CD4-positive, alpha-beta T cell treated with Interleukin-15 for 4 hours (primary cell): Measurements from ENCODE around the gene PRR5.

Experiments
- DNase-seq: peaks from one replicate; pipeline ENCODE4 v3.0.0-alpha.2; 2020; ENCODE audit warnings: low spot score

The PRR5 gene

DNA sequence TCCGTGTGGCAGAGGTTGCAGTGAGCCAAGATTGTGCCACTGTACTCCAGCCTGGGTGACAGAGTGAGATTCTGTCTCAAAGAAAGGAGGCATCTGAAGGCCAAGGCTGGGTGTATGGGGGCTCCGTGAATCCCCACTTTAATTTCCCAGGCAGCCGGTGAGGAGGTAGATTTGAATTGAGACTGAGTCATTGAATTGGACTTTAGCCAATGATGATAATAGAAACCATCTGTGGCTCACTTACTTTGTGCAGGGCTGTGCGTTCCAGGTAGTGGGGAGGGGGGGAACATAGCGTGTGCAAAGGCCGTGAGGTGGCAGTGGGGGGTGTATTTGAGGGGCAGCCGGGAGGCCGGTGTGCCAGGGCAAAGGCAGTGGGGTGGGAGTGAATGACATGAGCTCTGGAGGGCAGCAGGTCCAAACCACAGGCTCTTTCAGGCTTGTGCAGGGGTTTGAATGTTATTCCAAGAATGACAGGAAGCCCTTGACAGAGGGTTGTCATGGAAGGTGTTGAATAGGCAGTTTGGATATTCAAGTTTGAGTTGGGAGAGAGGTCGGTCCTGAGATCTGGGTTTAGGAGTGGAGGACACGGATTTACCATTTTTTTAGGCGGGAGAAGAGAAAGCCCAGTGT lies 56.5 kb downstream of the PRR5 start:
- no peak for DNase-seq

- no peak for DNase-seq
Observed at GRCh38 chr22:44759001-44759400, 57.0 kb downstream of the PRR5 start.

- no peak for DNase-seq
Observed at GRCh38 chr22:44759430-44760310, 57.7 kb downstream of the PRR5 start.

DNA sequence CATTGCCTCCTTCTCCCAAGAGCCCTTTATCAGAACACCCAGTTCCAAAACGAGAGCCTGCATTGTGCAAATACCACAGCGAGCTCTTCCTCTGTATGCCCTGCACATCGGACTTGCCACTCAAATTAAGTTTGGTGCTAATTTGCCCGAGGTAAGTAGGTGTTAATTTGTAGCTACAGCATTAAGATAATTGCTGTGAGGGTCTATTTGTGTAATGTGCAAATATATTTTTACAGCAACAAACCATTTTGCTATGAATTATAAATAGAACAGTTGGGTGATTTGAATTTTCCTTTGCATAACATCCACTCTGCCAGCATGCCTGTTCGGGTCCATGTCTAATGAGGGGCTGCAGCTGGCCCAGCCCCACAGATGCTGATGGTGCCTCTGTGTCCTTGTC lies 58.5 kb downstream of the PRR5 start:
- no peak for DNase-seq

DNA sequence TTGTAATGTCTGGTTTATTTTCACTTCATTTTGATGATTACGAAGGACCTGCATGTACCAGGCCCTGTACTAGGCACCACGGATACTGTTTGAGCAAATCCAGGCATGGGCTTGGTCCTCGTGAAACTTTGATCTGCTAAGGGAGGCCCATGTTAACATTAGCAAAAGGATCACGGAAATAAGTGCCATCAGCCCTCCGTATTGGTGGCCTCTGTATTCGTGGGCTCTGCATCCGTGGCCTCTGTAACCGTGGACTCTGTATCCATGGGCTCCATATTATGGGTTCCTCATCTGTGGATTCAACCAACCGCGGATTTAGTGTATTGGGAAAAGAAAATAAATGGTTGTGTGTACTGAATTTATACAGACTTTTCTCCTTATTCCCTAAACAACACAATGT lies 59.0 kb downstream of the PRR5 start:
- no peak for DNase-seq

DNA sequence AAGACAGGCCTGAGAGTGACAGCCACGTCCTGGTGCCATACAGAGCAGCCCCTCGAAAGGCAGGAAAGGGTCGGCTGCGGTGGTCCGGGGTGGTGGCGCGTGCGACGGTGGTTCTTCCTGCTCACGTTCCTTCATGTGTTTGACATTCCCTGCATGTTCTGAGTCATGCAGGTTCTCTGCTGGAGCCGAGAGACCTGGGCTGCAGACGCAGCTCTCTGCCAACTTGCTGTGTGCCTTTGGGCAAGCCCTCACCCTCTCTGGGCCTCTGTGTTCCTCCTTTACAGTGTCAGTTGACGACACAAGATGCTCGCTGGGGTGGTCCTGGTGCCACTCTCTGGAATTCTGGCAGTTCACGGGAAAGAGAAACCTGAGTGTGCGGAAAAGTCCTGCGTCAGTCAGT lies 62.4 kb downstream of the PRR5 start:
- DNase-seq, result no peak

DNA sequence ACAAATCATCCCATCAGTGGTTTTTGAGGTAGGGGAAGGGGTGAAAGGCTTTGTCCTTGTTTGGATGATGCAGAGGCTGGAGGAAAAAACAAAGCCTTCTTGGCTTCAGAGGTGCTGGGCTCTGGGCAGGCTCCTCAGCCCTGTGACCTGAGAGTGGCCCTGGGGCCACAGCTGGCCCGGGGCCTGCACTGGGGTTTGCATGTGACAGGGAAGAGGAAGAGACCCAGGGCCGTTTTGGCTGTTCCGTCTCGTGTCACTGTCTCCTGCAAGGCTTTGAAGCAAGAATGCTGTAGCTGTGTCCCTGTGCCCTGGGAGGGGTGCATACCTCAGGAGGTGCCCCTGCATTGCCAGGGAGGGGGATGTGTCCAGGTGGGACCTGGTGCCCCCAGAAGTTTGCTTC lies 63.0 kb downstream of the PRR5 start:
- no peak for DNase-seq

GRCh38 chr22:44765571-44766285 lies 63.7 kb downstream of the PRR5 start:
- DNase-seq, result no peak

- DNase-seq, result no peak
Observed at GRCh38 chr22:44773082-44773481, 71.1 kb downstream of the PRR5 start.

DNA sequence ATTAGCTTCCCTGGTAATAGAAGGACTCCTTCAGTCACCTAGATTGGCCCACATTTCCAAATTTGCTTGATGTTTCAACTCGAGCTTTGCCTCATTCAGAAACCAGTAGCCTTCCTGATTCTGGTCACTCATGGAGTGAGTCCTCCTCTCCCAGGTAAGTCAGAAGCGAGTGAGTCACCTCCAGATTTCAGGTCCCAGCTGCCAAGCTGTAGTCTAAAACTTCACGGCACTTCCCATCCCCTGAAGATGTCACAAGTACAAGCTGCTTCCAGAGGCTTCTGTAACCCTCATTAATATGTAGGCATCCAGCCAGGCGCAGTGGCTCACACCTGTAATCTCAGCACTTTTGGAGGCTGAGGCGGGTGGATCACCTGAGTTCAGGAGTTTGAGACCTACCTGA lies 73.9 kb downstream of the PRR5 start:
- DNase-seq, result no peak

DNA sequence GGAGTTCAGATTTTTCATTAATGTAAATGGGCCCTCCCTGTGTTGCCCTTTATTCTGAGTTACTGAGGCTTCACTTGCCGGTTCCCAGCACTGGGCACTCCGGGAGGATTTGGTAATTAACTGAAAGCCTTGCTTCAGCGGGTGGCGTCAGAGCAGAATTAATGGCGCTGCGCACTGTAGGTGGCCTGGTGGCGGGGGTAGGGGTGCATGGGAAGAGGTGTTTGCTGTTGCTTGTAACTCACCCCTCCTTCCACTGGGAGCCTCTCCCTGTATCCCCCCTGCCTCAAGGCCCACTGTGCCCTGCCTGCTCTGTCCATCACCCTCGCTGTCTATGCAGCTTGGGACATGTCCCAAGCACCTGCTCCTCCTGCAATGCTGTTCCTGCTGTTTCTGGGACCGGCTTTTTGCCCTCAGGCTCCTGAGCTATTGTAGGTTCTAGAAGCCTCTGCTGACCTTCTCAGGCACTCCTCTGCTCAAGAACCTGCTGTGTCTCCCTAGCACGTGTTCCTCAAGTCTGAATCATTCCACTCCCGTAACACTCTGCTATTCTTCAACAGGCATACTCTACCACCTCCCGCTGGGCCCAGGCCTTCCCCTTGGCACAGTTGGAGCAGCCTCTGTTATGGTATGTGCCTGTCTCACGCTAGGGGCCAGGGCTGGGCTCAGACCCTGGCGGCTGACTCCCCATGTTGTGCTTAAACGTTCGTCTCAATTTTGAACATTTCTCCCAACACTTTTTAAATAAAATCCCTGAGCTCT lies 74.8 kb downstream of the PRR5 start:
- no peak for DNase-seq

DNA sequence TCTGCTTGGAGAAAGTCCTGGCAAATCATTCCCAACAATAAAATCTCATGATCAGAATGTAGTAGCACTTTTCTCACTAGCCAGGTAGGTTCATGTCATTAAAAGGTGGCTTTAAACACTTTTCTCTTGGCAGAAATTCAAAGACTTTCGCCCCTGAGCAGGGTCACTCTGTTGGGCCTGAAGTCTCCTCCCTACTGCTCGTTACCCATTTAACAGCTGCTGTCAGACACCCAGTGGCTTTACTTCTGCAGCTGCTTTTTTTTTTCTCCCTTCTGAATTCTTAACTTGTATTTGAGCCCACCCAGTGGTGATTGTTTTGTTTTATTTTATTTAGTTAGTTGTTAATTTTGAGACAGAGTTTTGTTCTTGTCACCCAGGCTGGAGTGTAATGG lies 75.4 kb downstream of the PRR5 start:
- DNase-seq, result no peak

DNA sequence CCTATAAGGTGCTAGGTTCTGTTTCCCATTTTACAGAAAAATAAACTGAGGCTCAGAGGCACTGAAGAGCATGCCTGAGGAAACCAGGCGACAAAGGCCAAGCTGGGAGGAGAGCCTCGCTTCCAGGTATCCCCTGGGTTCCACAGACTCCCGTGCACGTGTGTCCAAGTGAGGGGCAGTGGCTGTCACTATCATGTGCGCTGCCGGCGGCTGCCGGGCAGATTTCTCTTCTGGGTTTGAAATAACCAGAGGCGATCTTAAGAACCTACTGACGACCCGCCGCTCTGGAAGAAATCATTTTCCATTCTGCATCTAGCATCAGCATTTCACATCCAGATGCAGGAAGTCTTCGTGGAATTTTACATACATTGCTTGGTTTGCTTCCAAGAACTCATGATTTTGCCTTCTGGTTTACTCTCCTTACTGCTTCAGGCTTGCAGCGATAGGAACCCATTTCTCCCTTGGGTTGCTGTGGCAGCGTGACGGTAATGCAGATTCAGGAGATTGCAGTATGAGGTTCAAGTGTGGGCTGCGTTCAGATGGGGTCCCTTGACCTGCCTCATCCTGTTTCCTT lies 79.0 kb downstream of the PRR5 start:
- DNase-seq, result no peak

- DNase-seq, result no peak
Observed at GRCh38 chr22:44782363-44782963, 80.5 kb downstream of the PRR5 start.

DNA sequence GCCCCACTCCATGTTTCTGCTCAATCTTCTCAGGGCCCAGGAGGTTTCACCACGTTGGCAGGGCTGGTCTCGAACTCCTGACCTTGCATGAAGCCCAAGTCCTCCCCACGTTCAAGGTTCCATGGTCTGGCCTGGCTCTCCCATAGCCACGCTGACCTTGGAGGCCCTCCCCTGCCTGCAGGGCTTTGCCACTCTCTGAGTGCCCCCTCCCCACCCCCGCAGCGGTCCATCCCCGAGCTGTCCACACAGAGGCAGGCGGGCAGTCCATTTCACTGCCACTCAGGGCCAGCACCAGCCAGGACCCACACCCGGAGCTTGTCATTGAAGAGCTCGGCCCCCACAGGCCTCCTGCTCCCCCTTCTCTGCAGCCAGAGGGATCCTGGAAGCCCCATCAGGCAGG lies 81.1 kb downstream of the PRR5 start:
- no peak for DNase-seq

- no peak for DNase-seq
Observed at GRCh38 chr22:44783581-44783980, 81.6 kb downstream of the PRR5 start.

DNA sequence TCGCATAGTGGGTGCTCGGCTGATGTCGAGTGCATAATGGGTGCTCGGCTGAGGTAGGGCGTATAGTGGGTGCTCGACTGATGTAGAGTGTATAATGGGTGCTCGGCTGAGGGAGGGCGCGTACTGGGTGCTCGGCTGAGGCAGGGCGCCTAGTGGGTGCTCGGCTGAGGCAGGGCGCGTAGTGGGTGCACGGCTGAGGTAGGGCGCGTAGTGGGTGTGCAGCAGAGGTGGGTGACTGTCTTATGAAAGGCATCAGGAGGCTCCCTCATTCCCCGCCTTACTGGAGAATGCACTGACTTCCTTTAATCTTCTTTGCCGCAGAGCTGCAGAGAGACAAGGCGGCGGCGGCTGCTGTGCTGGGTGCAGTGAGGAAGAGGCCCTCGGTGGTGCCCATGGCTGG lies 84.1 kb downstream of the PRR5 start:
- no peak for DNase-seq

GRCh38 chr22:44786610-44787009 lies 84.6 kb downstream of the PRR5 start:
- DNase-seq, result no peak
